ENCODE measurements around the gene ITPR3.

Gene ITPR3

DNA sequence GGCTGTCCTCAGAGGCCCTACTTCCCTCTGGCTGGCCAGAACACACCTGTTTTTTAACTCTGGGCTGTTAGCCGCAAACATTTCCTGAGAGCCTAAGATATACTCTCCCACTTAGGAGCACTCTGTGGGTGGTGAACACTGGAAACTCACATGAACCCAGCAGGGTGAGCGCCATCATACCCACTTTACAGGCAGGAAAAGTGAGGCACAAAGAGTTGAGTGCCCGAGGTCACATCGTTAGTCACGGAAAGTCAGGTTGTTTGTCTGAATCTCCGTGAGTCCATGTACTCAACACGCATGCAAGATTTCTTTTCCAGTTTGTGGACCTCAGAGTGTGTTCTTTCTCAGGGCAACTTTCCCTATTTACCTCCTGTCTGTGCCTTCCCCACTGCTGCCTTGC is 43.0 kb upstream of the ITPR3 start:
- no peak for DNase-seq (ENCODE audit: low read depth)
- H3K4me3 ChIP-seq (ENCODE audit: low read depth, low read length): no peak overlapping the region; the same call in 1 of the 2 replicates
- TF ChIP-seq, protein P1, sequence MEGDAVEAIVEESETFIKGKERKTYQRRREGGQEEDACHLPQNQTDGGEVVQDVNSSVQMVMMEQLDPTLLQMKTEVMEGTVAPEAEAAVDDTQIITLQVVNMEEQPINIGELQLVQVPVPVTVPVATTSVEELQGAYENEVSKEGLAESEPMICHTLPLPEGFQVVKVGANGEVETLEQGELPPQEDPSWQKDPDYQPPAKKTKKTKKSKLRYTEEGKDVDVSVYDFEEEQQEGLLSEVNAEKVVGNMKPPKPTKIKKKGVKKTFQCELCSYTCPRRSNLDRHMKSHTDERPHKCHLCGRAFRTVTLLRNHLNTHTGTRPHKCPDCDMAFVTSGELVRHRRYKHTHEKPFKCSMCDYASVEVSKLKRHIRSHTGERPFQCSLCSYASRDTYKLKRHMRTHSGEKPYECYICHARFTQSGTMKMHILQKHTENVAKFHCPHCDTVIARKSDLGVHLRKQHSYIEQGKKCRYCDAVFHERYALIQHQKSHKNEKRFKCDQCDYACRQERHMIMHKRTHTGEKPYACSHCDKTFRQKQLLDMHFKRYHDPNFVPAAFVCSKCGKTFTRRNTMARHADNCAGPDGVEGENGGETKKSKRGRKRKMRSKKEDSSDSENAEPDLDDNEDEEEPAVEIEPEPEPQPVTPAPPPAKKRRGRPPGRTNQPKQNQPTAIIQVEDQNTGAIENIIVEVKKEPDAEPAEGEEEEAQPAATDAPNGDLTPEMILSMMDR (IDR thresholded peaks at IDR 0.05; ENCODE audit: control insufficient read depth, extremely low read depth, insufficient read depth): no peak

DNA sequence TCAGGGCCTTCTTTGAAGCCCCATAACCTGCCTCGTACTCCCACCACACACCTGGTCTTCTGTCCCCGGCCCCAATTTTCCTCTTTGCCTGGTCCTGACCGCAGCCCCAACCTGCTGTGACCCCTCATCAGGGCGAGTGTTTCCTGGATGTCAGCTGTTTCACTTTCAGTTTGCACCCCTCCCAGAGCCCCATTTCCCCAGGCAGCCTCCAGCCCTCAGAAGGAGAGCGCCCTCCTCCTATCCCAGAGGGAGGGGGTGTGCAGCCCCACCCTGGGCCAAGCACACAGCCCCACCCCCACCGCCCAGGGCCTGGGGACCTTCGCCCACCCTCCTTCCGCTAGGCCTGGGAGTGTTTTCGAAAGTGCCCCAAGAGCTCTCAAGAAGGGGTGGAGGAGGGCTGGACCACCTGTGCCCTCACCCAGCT is 42.5 kb upstream of the ITPR3 start:
- TF ChIP-seq, protein P1 (IDR thresholded peaks at IDR 0.05; ENCODE audit: control insufficient read depth, extremely low read depth, insufficient read depth): no peak
- no peak for DNase-seq (ENCODE audit: low read depth)
- peak overlapping the region; percentile 85 for H3K4me3 ChIP-seq (ENCODE audit: low read depth, low read length)

DNA sequence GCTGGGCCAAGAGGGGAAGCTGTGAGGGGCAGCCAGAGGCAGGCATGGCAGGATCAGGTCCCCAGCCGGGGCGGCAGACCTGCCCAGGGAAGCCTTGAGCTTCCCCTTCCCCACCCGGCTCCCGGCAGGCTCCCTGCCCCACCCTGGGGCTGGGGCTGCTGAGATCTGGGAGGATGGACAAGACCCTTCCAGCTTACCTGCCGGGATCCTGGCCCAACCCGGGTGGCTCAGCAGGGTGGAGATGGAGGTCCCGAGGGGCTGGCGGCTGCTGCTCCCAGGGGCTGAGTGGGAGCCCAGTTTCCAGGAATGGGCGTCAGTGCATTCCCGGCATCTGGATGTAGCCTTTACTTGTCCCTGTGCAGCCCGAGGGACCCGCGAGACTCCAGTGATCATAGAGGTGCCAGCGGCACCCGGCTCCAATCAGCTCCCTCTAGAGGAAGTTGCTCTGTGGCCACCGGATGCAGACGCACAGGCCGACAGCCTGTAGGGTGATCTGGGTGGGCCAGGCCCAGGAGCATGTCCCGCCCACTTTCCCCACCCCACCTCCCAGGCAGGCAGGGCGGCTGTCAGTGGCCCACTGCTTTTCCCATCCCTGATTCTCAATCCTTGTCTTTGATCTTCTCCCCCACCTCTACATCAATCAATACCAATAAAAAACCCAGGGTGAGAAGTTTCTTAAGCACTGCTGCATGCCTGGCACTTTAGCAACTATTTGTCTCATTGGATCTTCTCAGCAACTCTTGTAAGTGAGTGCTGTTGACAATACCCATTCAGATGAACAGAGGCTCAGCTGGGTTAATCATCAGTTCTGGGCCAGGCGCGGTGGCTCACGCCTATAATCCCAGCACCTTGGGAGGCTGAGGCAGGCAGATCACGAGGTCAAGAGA is 41.1 kb upstream of the ITPR3 start, which contains the start of gene BAK1:
Gene BAK1 (minus strand): TSS at position 449 of the 887 bp plus-strand sequence. CDS start 2,672 bp downstream, outside the sequence.
- DNase-seq (ENCODE audit: low read depth): no peak
- TF ChIP-seq, protein P1 (IDR thresholded peaks at IDR 0.05; ENCODE audit: control insufficient read depth, extremely low read depth, insufficient read depth): peak; percentile 55
- peak within 1 kb of the TSS; percentile 85 for H3K4me3 ChIP-seq (ENCODE audit: low read depth, low read length)

DNA sequence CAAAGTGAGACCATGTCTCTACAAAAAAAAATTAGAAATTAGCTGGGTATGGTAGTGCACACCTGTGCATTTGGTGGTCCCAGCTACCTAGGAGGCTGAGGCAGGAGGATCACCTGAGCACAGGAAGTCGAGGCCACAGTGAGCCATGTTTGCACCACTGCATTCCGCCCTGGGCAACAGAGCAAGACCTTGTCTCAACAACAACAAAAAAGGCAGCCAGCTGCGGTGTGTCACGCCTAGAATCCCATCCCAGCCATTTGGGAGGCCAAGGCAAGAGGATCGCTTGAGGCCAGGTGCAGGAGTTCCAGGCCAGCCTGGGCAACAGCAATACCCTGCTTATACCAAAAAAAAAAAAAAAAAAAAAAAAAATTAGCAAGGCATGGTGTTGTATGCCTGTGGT is 39.9 kb upstream of the ITPR3 start:
- TF ChIP-seq, protein P1 (IDR thresholded peaks at IDR 0.05; ENCODE audit: control insufficient read depth, extremely low read depth, insufficient read depth): no peak
- no peak for DNase-seq (ENCODE audit: low read depth)
- H3K4me3 ChIP-seq (ENCODE audit: low read depth, low read length): no peak overlapping the region

DNA sequence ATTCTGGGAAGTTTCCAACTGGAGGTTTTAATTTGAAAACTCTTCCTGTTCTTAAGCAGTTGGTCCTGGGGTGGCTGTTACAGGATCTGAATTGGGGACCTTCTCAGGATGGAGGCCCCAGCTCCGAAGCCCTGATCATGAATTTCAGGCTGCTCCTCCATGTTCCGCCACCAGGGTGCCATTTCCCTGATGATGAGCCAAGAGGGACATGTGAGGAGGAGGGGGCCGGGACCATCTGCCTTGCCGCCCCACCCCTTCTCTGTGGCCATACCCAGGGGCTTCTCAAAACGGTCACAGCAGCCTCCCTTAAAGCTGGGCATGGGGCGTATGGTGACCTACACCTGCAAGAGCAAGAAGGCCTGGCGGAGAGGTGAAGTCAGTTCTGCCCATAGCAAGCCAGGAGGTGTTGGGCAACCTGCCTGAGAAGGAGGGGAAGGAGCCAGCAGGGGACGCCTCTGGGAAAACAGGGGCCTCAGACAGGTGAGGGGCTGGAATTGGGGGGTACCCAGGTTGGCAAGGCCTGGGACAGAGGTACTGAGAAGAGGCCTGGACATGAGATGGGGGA is 37.4 kb upstream of the ITPR3 start:
- H3K4me3 ChIP-seq (ENCODE audit: low read depth, low read length): no peak overlapping the region
- DNase-seq (ENCODE audit: low read depth): no peak
- TF ChIP-seq, protein P1 (IDR thresholded peaks at IDR 0.05; ENCODE audit: control insufficient read depth, extremely low read depth, insufficient read depth): peak; percentile 27; the same call in 1 of the 2 replicates

DNA sequence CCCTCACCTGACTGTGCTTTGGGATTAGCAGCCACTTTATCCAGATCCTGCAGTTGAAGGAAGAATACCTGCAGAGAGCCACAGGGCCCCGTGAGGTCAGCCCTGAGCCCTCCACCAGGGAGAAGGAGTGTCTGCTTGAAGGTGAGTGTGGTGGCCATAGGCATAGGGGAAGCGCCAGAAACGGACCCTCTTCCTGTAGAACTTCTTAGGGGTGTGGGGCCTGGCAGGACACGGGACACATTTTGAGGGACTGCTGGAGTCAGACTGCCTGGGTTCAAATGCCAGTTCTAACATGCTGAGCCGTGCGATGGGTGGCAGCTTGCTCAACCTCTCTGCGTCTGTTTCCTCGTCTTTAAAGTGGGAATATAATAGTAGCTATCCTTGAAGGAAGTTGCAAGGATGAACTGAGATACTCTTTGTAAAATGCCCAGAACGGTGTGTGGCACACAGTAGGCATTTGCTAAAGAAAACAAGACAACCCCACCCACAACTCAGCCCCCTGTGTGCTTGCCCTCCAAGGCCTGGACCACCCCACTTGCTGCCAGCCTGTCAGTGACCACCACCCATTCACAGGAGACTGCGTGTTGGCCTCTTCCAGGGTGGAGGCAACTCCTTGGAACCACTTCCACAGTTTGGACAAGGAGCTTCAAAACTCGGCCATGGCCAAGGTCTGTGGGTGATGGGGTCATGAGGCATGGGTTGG is 36.3 kb upstream of the ITPR3 start:
- no peak overlapping the region for H3K4me3 ChIP-seq (ENCODE audit: low read depth, low read length)
- DNase-seq (ENCODE audit: low read depth): no peak
- TF ChIP-seq, protein P1 (IDR thresholded peaks at IDR 0.05; ENCODE audit: control insufficient read depth, extremely low read depth, insufficient read depth): no peak
